PC-9 (cell line): ENCODE measurements around the gene ZNF235.

ENCODE experiments used
- EZH2 ChIP-seq: fragments of 200-600 bp; sonication (generic); IDR thresholded peaks from 2 replicates; pipeline ENCODE4 v1.8.0; 2017; ENCODE audit warnings: antibody characterized with exemption, low read depth
- TF ChIP-seq, protein P1 (sequence below): fragments of 200-600 bp; sonication (generic); conservative IDR thresholded peaks from 2 replicates; pipeline ENCODE4 v1.6.1; 2017; ENCODE audit warnings: mixed run types, antibody characterized with exemption, mild to moderate bottlenecking, moderate library complexity

DNA sequence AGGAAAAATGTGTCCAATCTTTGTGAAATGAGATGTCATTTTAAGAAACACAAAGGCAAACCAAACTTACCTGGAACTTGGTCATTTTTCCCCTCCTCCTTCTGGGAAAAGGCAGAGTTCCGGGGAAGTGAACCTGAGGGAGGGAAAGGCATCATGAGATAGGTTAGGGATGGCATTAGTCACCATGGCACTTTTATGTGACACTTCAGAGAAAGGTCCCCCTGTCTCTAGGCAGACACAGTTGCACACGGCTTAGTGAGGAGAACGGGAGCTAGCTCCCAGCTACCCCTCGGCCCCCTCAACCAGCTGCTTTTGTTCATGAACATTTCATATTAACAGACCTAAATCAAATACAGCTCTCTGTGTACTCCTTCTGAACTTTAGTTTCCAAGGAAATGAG lies 1.5 kb downstream of the ZNF235 start:
- TF ChIP-seq, protein P1, sequence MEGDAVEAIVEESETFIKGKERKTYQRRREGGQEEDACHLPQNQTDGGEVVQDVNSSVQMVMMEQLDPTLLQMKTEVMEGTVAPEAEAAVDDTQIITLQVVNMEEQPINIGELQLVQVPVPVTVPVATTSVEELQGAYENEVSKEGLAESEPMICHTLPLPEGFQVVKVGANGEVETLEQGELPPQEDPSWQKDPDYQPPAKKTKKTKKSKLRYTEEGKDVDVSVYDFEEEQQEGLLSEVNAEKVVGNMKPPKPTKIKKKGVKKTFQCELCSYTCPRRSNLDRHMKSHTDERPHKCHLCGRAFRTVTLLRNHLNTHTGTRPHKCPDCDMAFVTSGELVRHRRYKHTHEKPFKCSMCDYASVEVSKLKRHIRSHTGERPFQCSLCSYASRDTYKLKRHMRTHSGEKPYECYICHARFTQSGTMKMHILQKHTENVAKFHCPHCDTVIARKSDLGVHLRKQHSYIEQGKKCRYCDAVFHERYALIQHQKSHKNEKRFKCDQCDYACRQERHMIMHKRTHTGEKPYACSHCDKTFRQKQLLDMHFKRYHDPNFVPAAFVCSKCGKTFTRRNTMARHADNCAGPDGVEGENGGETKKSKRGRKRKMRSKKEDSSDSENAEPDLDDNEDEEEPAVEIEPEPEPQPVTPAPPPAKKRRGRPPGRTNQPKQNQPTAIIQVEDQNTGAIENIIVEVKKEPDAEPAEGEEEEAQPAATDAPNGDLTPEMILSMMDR: no peak
- TF ChIP-seq EZH2: no peak
